NCI-H226 (cell line): Measurements from ENCODE around the gene CABLES1.
"Not testable (repeated sequence)": the region's sequence is repeated elsewhere in the genome, so short reads cannot be mapped to it uniquely, and the experiment has no call there.

Source experiments
- DNase-seq: peaks from one replicate; pipeline ENCODE4 v3.0.0-alpha.2; 2015

Gene CABLES1, protein sequence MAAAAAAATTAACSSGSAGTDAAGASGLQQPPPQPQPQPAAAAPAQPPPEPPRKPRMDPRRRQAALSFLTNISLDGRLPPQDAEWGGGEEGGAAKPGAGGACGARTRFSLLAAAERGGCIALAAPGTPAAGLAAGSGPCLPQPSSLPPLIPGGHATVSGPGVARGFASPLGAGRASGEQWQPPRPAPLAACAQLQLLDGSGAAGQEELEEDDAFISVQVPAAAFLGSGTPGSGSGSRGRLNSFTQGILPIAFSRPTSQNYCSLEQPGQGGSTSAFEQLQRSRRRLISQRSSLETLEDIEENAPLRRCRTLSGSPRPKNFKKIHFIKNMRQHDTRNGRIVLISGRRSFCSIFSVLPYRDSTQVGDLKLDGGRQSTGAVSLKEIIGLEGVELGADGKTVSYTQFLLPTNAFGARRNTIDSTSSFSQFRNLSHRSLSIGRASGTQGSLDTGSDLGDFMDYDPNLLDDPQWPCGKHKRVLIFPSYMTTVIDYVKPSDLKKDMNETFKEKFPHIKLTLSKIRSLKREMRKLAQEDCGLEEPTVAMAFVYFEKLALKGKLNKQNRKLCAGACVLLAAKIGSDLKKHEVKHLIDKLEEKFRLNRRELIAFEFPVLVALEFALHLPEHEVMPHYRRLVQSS

DNA sequence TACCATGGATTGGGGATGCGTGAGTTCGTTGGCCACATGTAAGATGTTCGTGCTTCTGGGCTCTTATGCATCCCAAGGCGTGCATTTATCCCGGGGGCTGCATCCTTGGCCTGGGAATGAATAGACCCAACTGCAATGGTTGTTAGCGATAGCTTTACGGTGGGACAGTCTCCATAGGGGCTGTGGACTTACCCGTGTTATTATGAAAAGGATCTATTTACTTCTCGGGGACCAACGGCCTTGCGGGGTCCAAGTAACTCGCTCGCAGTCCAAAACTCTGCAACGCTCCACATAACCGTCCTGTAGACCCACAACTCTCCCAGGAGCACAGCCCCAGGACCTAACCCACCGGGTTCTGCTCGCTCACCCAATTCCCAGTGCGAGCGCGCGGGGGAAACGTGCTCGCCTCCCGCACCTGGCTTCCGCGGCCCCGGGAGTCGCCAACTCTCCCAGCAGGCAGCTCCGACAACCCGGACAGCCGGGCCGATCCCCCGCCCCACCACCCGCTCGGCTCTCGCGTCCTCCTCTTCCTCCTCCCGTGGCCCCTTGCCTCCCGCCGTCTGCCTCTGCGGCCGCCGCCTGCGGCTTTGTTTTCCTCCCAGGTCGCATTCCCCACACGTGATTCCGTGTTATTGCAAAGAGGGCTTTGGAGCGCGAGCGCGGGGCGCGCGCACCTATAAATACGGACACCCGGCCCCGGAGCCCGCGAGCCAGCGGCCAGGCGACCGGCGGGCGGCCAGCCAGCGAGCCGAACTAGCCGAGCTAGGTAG, at the start of gene CABLES1:
CABLES1 (plus strand) TSS at position 706 of the 770 bp plus-strand sequence. CDS start 278 bp downstream, outside the sequence.
- peak; percentile 43 for DNase-seq

DNA sequence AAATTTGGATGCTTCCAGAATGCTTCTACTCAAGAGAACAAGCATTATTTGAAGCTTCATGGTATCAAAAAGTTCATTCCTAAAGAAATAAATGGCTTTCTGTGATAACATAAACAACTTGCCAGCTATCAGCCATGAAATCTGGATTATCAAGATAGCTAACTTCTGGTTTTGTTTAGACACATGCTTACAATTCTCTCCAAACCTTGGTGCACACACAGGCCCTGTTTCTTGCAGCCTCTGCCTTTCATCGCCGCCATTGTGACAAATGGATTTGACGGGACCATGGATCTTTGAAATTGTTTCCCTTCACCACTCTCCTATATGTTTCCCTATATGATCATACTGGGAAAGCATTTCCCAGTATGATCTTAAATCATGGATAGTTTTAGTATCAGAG, 47.9 kb upstream of the CABLES1 start:
- DNase-seq = no peak

GRCh38 chr18:23088310-23088709, 47.0 kb upstream of the CABLES1 start:
- no peak for DNase-seq

- not testable (repeated sequence) for DNase-seq
These were observed 44.0 kb upstream of the CABLES1 start for GRCh38 chr18:23091017-23091993.

- no peak for DNase-seq
These were observed 43.2 kb upstream of the CABLES1 start for GRCh38 chr18:23092121-23092520.

GRCh38 chr18:23093130-23093529, 42.2 kb upstream of the CABLES1 start:
- DNase-seq = not testable (repeated sequence)

DNA sequence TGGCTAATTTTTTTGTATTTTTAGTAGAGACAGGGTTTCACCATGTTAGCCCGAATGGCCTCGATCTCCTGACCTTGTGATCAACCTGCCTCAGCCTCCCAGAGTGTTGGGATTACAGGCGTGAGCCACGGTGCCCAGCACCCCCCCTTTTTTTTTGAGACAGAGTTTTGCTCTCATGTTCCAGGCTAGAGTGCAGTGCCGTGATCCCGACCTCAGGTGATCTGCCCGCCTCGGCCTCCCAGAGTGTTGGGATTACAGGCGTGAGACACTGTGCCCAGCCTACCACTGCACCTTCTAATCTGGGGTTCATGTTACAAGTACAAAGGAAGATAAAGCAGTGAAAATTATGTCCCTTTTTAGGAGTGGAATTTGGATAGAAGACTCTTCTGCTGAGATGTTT, 41.5 kb upstream of the CABLES1 start:
- DNase-seq = no peak

- no peak for DNase-seq
These were observed 40.7 kb upstream of the CABLES1 start for GRCh38 chr18:23094411-23095190.

DNA sequence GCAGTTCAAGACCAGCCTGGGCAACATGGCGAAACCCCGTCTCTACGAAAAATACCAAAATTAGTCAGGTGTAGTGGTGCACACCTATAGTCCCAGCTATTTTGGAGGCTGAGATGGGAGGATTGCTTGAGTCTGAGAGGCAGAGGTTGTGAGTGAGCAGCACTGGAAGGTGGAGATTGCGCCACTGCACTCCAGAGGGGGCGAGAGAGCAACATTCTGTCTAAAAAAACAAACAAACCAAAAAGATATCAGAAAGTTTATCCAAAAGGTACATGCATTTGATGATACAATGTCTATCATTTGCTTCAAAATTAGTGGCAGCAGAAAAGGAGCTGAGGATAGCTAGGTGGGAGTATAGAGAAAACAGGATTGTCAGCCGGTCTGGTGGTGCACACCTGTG, 39.8 kb upstream of the CABLES1 start:
- no peak for DNase-seq

GRCh38 chr18:23097016-23097415, 38.3 kb upstream of the CABLES1 start:
- DNase-seq = not testable (repeated sequence)

GRCh38 chr18:23099621-23100020, 35.7 kb upstream of the CABLES1 start:
- peak; percentile 45 for DNase-seq

GRCh38 chr18:23101861-23102432, 33.3 kb upstream of the CABLES1 start:
- peak; percentile 59 for DNase-seq

- no peak for DNase-seq
These were observed 32.6 kb upstream of the CABLES1 start for GRCh38 chr18:23102493-23103261.

- DNase-seq = no peak
These were observed 31.8 kb upstream of the CABLES1 start for GRCh38 chr18:23103449-23103848.

- DNase-seq = no peak
These were observed 30.3 kb upstream of the CABLES1 start for GRCh38 chr18:23105030-23105429.

- no peak for DNase-seq
These were observed 29.6 kb upstream of the CABLES1 start for GRCh38 chr18:23105581-23106219.

- peak; percentile 93 for DNase-seq
These were observed 28.7 kb upstream of the CABLES1 start for GRCh38 chr18:23106575-23106974.

DNA sequence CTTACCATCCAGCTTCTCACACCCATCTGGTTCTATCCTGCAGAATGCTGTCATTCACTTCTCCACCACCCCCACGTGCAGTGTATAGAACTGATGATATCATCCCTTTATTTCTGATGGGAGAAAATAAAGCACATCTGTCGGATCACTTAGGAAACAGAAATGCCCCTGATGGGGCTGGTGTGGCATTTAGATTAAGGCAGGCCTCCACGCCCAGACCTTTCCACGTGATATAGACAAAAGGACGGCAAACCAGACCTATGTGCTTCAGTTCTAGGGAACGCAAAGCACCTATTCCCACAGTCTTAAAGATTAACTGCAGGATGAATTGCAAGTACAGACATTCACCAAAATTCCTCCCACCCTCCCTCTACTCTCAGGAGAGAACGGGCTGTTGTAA, 27.6 kb upstream of the CABLES1 start:
- DNase-seq = peak; percentile 27

GRCh38 chr18:23108496-23108895, 26.8 kb upstream of the CABLES1 start:
- DNase-seq = no peak

DNA sequence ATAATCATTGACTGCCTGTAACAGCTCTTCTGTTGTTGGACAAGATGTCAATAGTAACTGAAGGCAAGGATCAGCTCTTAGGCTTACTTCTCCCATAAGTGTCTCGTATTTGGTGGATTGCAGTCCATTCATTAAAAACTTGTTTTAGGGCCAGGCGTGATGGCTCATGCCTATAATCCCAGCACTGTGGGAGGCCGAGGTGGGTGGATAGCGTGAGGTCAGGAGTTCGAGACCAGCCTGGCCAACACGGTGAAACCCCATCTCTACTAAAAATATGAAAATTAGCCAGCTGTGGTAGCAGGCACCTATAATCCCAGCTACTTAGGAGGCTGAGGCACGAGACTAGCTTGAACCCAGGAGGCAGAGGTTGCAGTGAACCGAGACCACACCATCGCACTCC, 26.1 kb upstream of the CABLES1 start:
- not testable (repeated sequence) for DNase-seq
